Natural killer cell (primary cell): Measurements from ENCODE around the gene PPDPF. TPM values are rescaled to one million over a fixed set of nuclear protein-coding genes. Genes with fewer than 3 reads are reported as not detected.

Source experiments
- ATAC-seq, 3 donors: fragments of 150-1000 bp in 2 of 3; fragments of 200-7000 bp in 1 of 3; cut with Tn5 transposase; 1 replicate in 1 of 3; 2 replicates in 2 of 3; pipeline ENCODE4 v1.10.0; 2021; ENCODE audit warnings: mild to moderate bottlenecking in 2 of 3, moderate library complexity in 2 of 3
- DNase-seq, 2 donors: peaks; one replicate each; pipeline versions ENCODE4 v3.0.0 to v3.0.0-alpha.2; 2013 to 2021; ENCODE audit warnings: mixed read lengths in 1 of 2
- H3K27ac ChIP-seq: one replicate; pipeline ENCODE4 v1.5.1; 2013; ENCODE audit warnings: mild to moderate bottlenecking, low read length
- H3K27me3 ChIP-seq: one replicate; pipeline ENCODE4 v1.6.1; 2013; ENCODE audit warnings: low read length; ENCODE audit not compliant: control insufficient read depth, insufficient read depth
- H3K36me3 ChIP-seq: one replicate; pipeline ENCODE4 v1.6.1; 2013; ENCODE audit warnings: low read length; ENCODE audit not compliant: control insufficient read depth, insufficient read depth
- H3K4me1 ChIP-seq: one replicate; pipeline ENCODE4 v1.6.1; 2013; ENCODE audit warnings: low read length; ENCODE audit not compliant: control insufficient read depth, insufficient read depth
- H3K4me3 ChIP-seq: one replicate; pipeline ENCODE4 v1.5.1; 2013; ENCODE audit warnings: low read length
- H3K9me3 ChIP-seq: one replicate; pipeline ENCODE4 v1.6.1; 2013; ENCODE audit warnings: low read length; ENCODE audit not compliant: control insufficient read depth, insufficient read depth
- H3K27ac Mint-ChIP-seq, 2 donors: one replicate each; pipeline ENCODE4 v1.8.0; 2022; ENCODE audit warnings: mild to moderate bottlenecking in 2 of 2, mixed read lengths in 2 of 2, moderate library complexity in 1 of 2
- H3K27me3 Mint-ChIP-seq, 2 donors: one replicate each; pipeline ENCODE4 v1.8.0; 2022; ENCODE audit warnings: low read depth in 2 of 2, mixed read lengths in 2 of 2
- H3K36me3 Mint-ChIP-seq: one replicate; pipeline ENCODE4 v1.8.0; 2022; ENCODE audit warnings: mixed read lengths
- H3K4me1 Mint-ChIP-seq, 2 donors: one replicate each; pipeline ENCODE4 v1.8.0; 2022; ENCODE audit warnings: mixed read lengths in 2 of 2
- H3K4me3 Mint-ChIP-seq: one replicate; pipeline ENCODE4 v1.8.0; 2022; ENCODE audit warnings: mild to moderate bottlenecking, moderate library complexity, mixed read lengths
- H3K9me3 Mint-ChIP-seq, 2 donors: one replicate each; pipeline ENCODE4 v1.8.0; 2022; ENCODE audit warnings: mixed read lengths in 2 of 2
- WGBS: methylation state at CpG from one replicate; pipeline ENCODE4 v1.1.7; 2013; ENCODE audit warnings: missing lambda C conversion rate; ENCODE audit not compliant: insufficient coverage; 5-methylcytosine and 5-hydroxymethylcytosine counted together
- intact Hi-C: fragments of 100-400 bp; cut with micrococcal nuclease; formaldehyde crosslinking; loops from one replicate; pipeline ENCODE4 v1.14.2; 2022
- total RNA-seq, 4 donors: library from RNA; stranded (reverse); fragments of 120-200 nt in 1 of 4; gene quantifications; one replicate each; pipeline versions ENCODE4 v1.2.3 to v1.2.4, GENCODE V29; 2013 to 2022
- TF ChIP-seq, protein P1 (sequence below): fragments of 200-600 bp; IDR thresholded peaks from one replicate; pipeline ENCODE4 v1.8.0; 2022; ENCODE audit warnings: antibody characterized with exemption

Gene PPDPF
- total RNA-seq, 3 donors from 2014 or later (not counting 1 experiment from before 2014, with no cell fraction given) = 95.5 to 197 (median 159) TPM

GRCh38 chr20:63488315-63489251, 32.0 kb upstream of the PPDPF start:
- Histone ChIP-seq H3K27me3 (peaks cover 3% of the 10 kb centered on the region), H3K27ac (no peak overlapping the region), H3K9me3 (no peaks in the 10 kb centered on the region), H3K4me3 (no peak overlapping the region), H3K36me3 (no peaks in the 10 kb centered on the region), H3K4me1 (no peaks in the 10 kb centered on the region)
- Mint-ChIP-seq H3K36me3 (no peaks in the 10 kb centered on the region), H3K4me1 (no peaks in the 10 kb centered on the region), H3K4me3 (no peak overlapping the region), H3K27ac (no peak overlapping the region), H3K9me3 (peaks cover 0 to 8% of the 10 kb centered on the region in 2 donors), H3K27me3 (peaks cover 0 to 18% of the 10 kb centered on the region in 2 donors)
- TF ChIP-seq, protein P1, sequence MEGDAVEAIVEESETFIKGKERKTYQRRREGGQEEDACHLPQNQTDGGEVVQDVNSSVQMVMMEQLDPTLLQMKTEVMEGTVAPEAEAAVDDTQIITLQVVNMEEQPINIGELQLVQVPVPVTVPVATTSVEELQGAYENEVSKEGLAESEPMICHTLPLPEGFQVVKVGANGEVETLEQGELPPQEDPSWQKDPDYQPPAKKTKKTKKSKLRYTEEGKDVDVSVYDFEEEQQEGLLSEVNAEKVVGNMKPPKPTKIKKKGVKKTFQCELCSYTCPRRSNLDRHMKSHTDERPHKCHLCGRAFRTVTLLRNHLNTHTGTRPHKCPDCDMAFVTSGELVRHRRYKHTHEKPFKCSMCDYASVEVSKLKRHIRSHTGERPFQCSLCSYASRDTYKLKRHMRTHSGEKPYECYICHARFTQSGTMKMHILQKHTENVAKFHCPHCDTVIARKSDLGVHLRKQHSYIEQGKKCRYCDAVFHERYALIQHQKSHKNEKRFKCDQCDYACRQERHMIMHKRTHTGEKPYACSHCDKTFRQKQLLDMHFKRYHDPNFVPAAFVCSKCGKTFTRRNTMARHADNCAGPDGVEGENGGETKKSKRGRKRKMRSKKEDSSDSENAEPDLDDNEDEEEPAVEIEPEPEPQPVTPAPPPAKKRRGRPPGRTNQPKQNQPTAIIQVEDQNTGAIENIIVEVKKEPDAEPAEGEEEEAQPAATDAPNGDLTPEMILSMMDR = no peak
- no peak for ATAC-seq
- no peak for DNase-seq
- intact Hi-C loops = no loop called here
- 19% methylated on average over 83 of the region's 83 CpGs for WGBS

GRCh38 chr20:63490416-63490815, 30.1 kb upstream of the PPDPF start:
- H3K4me3 Mint-ChIP-seq = no peak overlapping the region
- no peaks in the 10 kb centered on the region for H3K4me1 Mint-ChIP-seq
- ATAC-seq (no peak), DNase-seq (no peak)
- Histone ChIP-seq H3K27me3 (peaks cover 3% of the 10 kb centered on the region), H3K4me1 (no peaks in the 10 kb centered on the region), H3K4me3 (no peak overlapping the region), H3K27ac (no peak overlapping the region), H3K9me3 (no peaks in the 10 kb centered on the region), H3K36me3 (no peaks in the 10 kb centered on the region)
- H3K27me3 Mint-ChIP-seq = peaks cover 0 to 15% of the 10 kb centered on the region in 2 donors
- TF ChIP-seq, protein P1 = no peak
- 83% methylated on average over 24 of the region's 24 CpGs for WGBS
- H3K9me3 Mint-ChIP-seq = peaks cover 0 to 8% of the 10 kb centered on the region in 2 donors
- H3K36me3 Mint-ChIP-seq = no peaks in the 10 kb centered on the region
- intact Hi-C loops = no loop called here
- H3K27ac Mint-ChIP-seq = no peak overlapping the region

- no peak for ATAC-seq
- no peaks in the 10 kb centered on the region for H3K4me1 Mint-ChIP-seq
Observed at GRCh38 chr20:63491078-63491477, 29.5 kb upstream of the PPDPF start.

More at GRCh38 chr20:63491078-63491477, 29.5 kb upstream of the PPDPF start:
- no peak for DNase-seq
- WGBS = 85% methylated on average over 4 of the region's 4 CpGs
- H3K27ac Mint-ChIP-seq = no peak overlapping the region
- H3K4me3 Mint-ChIP-seq = no peak overlapping the region
- intact Hi-C loops = no loop called here
- Histone ChIP-seq H3K27me3 (peaks cover 3% of the 10 kb centered on the region), H3K36me3 (no peaks in the 10 kb centered on the region), H3K27ac (no peak overlapping the region), H3K4me3 (no peak overlapping the region), H3K4me1 (peaks cover 4% of the 10 kb centered on the region), H3K9me3 (no peaks in the 10 kb centered on the region)
- peaks cover 0 to 8% of the 10 kb centered on the region in 2 donors for H3K9me3 Mint-ChIP-seq
- TF ChIP-seq, protein P1 = no peak
- no peaks in the 10 kb centered on the region for H3K36me3 Mint-ChIP-seq
- peaks cover 0 to 13% of the 10 kb centered on the region in 2 donors for H3K27me3 Mint-ChIP-seq
